K562 (cell line): ENCODE results near the gene LPA. TPM values are rescaled to one million over a fixed set of nuclear protein-coding genes. Genes with fewer than 3 reads are reported as not detected.
"Not testable (repeated sequence)": the region's sequence is repeated elsewhere in the genome, so short reads cannot be mapped to it uniquely, and the experiment has no call there.

ENCODE experiments used
- ATAC-seq: fragments of 200-7000 bp; cut with Tn5 transposase; 3 replicates; pipeline ENCODE4 v1.9.1; 2020; ENCODE audit warnings: moderate library complexity
- BruUV-seq: library from RNA; stranded (reverse); fragments of 400-500 nt; replicated peaks from 2 replicates; lab custom pipeline; 2021; lab: Mats Ljungman, UMichigan
- CTCF ChIA-PET: fragments of 300-600 bp; formaldehyde crosslinking; extraction: SDS; loops from one replicate; lab custom pipeline; 2021; ENCODE audit warnings: low intra/inter-chr PET ratio; lab: Yijun Ruan, JAX
- POLR2A ChIA-PET: fragments of 300-600, 350-650 bp; sonication (Branson Sonifier 250); formaldehyde crosslinking; extraction: SDS; loops from one replicate; lab custom pipeline; 2021; ENCODE audit warnings: antibody characterized with exemption, inconsistent platforms; lab: Yijun Ruan, JAX
- DNase-seq, 4 experiments: peaks; one replicate each; pipeline versions ENCODE4 v3.0.0 to v3.0.0-alpha.2; 2011 to 2018; ENCODE audit warnings: low spot score in 3 of 4, mixed read lengths in 3 of 4; ENCODE audit errors: extremely low read depth in 1 of 4
- FAIRE-seq: peaks from 2 replicates; lab custom pipeline; 2011; peaks lifted over from hg19 to GRCh38; lab: Jason Lieb, UNC
- H2AFZ ChIP-seq: 2 replicates; pipeline ENCODE4 v1.6.0; 2011; ENCODE audit warnings: low read depth, low read length, control low read depth, inconsistent platforms
- H3K27ac ChIP-seq: fragments of 200-600 bp; 3 replicates; pipeline ENCODE4 v1.8.0; 2011; ENCODE audit warnings: low read depth, mild to moderate bottlenecking, control low read depth, inconsistent platforms, low read length, moderate library complexity, mixed read lengths; ENCODE audit errors: extremely low read depth
- H3K27me3 ChIP-seq, 2 experiments: fragments of 300-600 bp in 1 of 2; 2 replicates in 1 of 2; 3 replicates in 1 of 2; pipeline versions ENCODE4 v1.6.0 to v1.8.0; 2011; ENCODE audit warnings: inconsistent platforms in 2 of 2, low read length in 2 of 2, mild to moderate bottlenecking in 1 of 2, mixed read lengths in 1 of 2, moderate library complexity in 1 of 2; ENCODE audit not compliant: control insufficient read depth in 2 of 2, insufficient read depth in 2 of 2
- H3K36me3 ChIP-seq: fragments of 300-600 bp; 3 replicates; pipeline ENCODE4 v1.8.0; 2011; ENCODE audit warnings: mild to moderate bottlenecking, low read length, inconsistent platforms; ENCODE audit not compliant: control insufficient read depth, insufficient read depth
- H3K4me1 ChIP-seq, 2 experiments: fragments of 200-600 bp in 1 of 2; replicated peaks in 1 of 2; 2 replicates in 1 of 2; 3 replicates in 1 of 2; pipeline versions ENCODE4 v1.5.1 to v1.8.0; 2011; ENCODE audit warnings: inconsistent platforms in 2 of 2, low read length in 2 of 2, mild to moderate bottlenecking in 1 of 2, mixed read lengths in 1 of 2, moderate library complexity in 1 of 2; ENCODE audit not compliant: control insufficient read depth in 2 of 2, insufficient read depth in 2 of 2
- H3K4me2 ChIP-seq: 2 replicates; pipeline ENCODE4 v1.6.1; 2011; ENCODE audit warnings: low read length, control low read depth, inconsistent platforms, mixed read lengths; ENCODE audit not compliant: insufficient read depth
- H3K4me3 ChIP-seq: fragments of 200-600 bp; sonication (generic), shearing (Covaris generic); 2 replicates; pipeline ENCODE4 v1.5.1; 2016; ENCODE audit warnings: control low read depth, inconsistent platforms
- H3K79me2 ChIP-seq: fragments of 200-600 bp; 3 replicates; pipeline ENCODE4 v1.8.0; 2011; ENCODE audit warnings: low read length, inconsistent platforms; ENCODE audit not compliant: control insufficient read depth, insufficient read depth
- H3K9ac ChIP-seq, 2 experiments: 2 replicates each; pipeline versions ENCODE4 v1.6.0 to v1.6.1; 2011; ENCODE audit warnings: low read depth in 2 of 2, low read length in 2 of 2, control low read depth in 1 of 2, inconsistent platforms in 1 of 2, mild to moderate bottlenecking in 1 of 2, mixed read lengths in 1 of 2; ENCODE audit not compliant: insufficient read depth in 1 of 2
- H3K9me1 ChIP-seq: one replicate; pipeline ENCODE4 v1.6.0; 2011; ENCODE audit warnings: inconsistent platforms, mild to moderate bottlenecking, low read length, moderate library complexity; ENCODE audit not compliant: control insufficient read depth, insufficient read depth
- H3K9me3 ChIP-seq: replicated peaks from 2 replicates; pipeline ENCODE4 v1.5.1; 2011; ENCODE audit warnings: low read depth, low read length, inconsistent platforms; ENCODE audit not compliant: control insufficient read depth, insufficient read depth
- H4K20me1 ChIP-seq: replicated peaks from 2 replicates; pipeline ENCODE4 v1.6.1; 2011; ENCODE audit warnings: low read length, inconsistent platforms, mixed read lengths; ENCODE audit not compliant: control insufficient read depth, insufficient read depth
- CREM ChIP-seq: IDR thresholded peaks from 2 replicates; pipeline ENCODE4 v1.6.1; 2014; ENCODE audit warnings: antibody characterized with exemption, low read depth
- ELF4 ChIP-seq: fragments of 450-650 bp; formaldehyde crosslinking; IDR thresholded peaks from 2 replicates; pipeline ENCODE4 v1.4.0; 2022; ENCODE audit warnings: missing genetic modification characterization
- ETV1 ChIP-seq: fragments of 450-650 bp; conservative IDR thresholded peaks from 2 replicates; pipeline ENCODE4 v1.6.1; 2016; ENCODE audit warnings: missing genetic modification characterization, control low read depth, low read depth, missing compliant biosample characterization
- EWSR1 ChIP-seq: fragments of 450-650 bp; IDR thresholded peaks from 2 replicates; pipeline ENCODE4 v1.6.1; 2018; ENCODE audit warnings: borderline replicate concordance, mild to moderate bottlenecking, low read depth, moderate library complexity; ENCODE audit not compliant: partially characterized antibody
- GTF2F1 ChIP-seq: IDR thresholded peaks from 2 replicates; pipeline ENCODE4 v1.6.1; 2011; ENCODE audit warnings: low read depth, low read length, improper control_type of control experiment
- KDM5B ChIP-seq: fragments of 200-600 bp; sonication (generic); IDR thresholded peaks from 2 replicates; pipeline ENCODE4 v1.6.1; 2012; ENCODE audit warnings: low read depth, mild to moderate bottlenecking, moderate library complexity, low read length, control low read depth, inconsistent platforms; ENCODE audit not compliant: insufficient replicate concordance
- NR3C1 ChIP-seq: sonication (generic); formaldehyde crosslinking; IDR thresholded peaks from 2 replicates; pipeline ENCODE4 v1.8.1; 2022; ENCODE audit warnings: missing genetic modification reagents
- POLR3A ChIP-seq: IDR thresholded peaks from 2 replicates; pipeline ENCODE4 v1.6.1; 2011; ENCODE audit warnings: borderline replicate concordance, mild to moderate bottlenecking, moderate library complexity; ENCODE audit not compliant: insufficient read length, insufficient read depth; ENCODE audit errors: extremely low read depth
- RAD51 ChIP-seq: fragments of 450-650 bp; IDR thresholded peaks from 2 replicates; pipeline ENCODE4 v1.7.1; 2016; ENCODE audit warnings: low read depth, mild to moderate bottlenecking, borderline replicate concordance
- SAFB ChIP-seq: fragments of 200-400 bp; formaldehyde crosslinking; IDR thresholded peaks from 2 replicates; pipeline ENCODE4 v1.6.1; 2017; ENCODE audit warnings: low read depth, low read length, borderline replicate concordance
- SREBF1 ChIP-seq: fragments of 150-350 bp; IDR thresholded peaks from 2 replicates; pipeline ENCODE4 v1.6.1; 2014; ENCODE audit warnings: antibody characterized with exemption, low read depth, low read length, borderline replicate concordance
- SREBF2 ChIP-seq: sonication (generic); formaldehyde crosslinking; IDR thresholded peaks from 2 replicates; pipeline ENCODE4 v1.4.0; 2020; ENCODE audit warnings: mild to moderate bottlenecking, missing genetic modification reagents
- TAF1 ChIP-seq: IDR thresholded peaks from 2 replicates; pipeline ENCODE4 v1.6.1; 2011; ENCODE audit warnings: mild to moderate bottlenecking, low read length, moderate library complexity; ENCODE audit not compliant: insufficient read depth, control insufficient read depth, severe bottlenecking; ENCODE audit errors: extremely low read depth
- YBX1 ChIP-seq: fragments of 450-650 bp; IDR thresholded peaks from 2 replicates; pipeline ENCODE4 v1.7.1; 2016; ENCODE audit warnings: mild to moderate bottlenecking
- ZNF140 ChIP-seq: fragments of 250-450 bp; sonication (Bioruptor Pico); IDR thresholded peaks from 2 replicates; pipeline ENCODE4 v1.8.0; 2021; ENCODE audit warnings: moderate library complexity, mild to moderate bottlenecking, inconsistent platforms
- ZNF165 ChIP-seq: fragments of 250-450 bp; sonication (Bioruptor Pico); IDR thresholded peaks from 2 replicates; pipeline ENCODE4 v1.4.0; 2020; ENCODE audit warnings: borderline replicate concordance
- ZNF324 ChIP-seq: fragments of 250-450 bp; sonication (Bioruptor Pico); IDR thresholded peaks from 2 replicates; pipeline ENCODE4 v1.4.0; 2020; ENCODE audit warnings: mild to moderate bottlenecking
- WGBS: fragments of 100-300 bp; shearing (Covaris generic); methylation state at CpG from one replicate; pipeline ENCODE4 v1.1.6; 2016; ENCODE audit warnings: low coverage, mixed read lengths; ENCODE audit not compliant: insufficient coverage; ENCODE audit errors: missing lambda C conversion rate; 5-methylcytosine and 5-hydroxymethylcytosine counted together
- in situ Hi-C: fragments of 300-500 bp; cut with MboI; formaldehyde crosslinking; loops from 4 replicates; pipeline ENCODE4 v1.15.0; 2018; ENCODE audit warnings: inconsistent platforms, mixed read lengths
- intact Hi-C: fragments of 100-400 bp; cut with micrococcal nuclease; formaldehyde crosslinking; loops from 2 replicates; pipeline ENCODE4 v1.14.2; 2022
- polyA plus RNA-seq, 8 experiments: library from polyadenylated mRNA; depleted of rRNA in 4 of 8; stranded (reverse) in 5 of 8; unstranded in 3 of 8; fragments of >200 nt; fragmentation: Nextera tagmentation in 2 of 8; fragmentation: Illumina TruSeq in 1 of 8; extraction: Ambion mirVana in 2 of 8; extraction: Trizol in 1 of 8; gene quantifications; 2 replicates each; pipeline versions ENCODE4 v1.2.1 to v1.2.3, GENCODE V29; 2011 to 2014; ENCODE audit warnings: inconsistent platforms in 1 of 8, missing spikeins in 1 of 8
- total RNA-seq, 7 experiments: library from RNA; depleted of rRNA in 6 of 7; stranded (reverse); fragments of >200 nt in 6 of 7; fragmentation: Illumina TruSeq in 2 of 7; extraction: Trizol in 2 of 7; gene quantifications; 2 replicates each; pipeline versions ENCODE4 v1.2.1 to v1.2.3, GENCODE V29; 2011 to 2021; ENCODE audit warnings: low replicate concordance in 1 of 7
- TF ChIP-seq, protein P1 (sequence below): fragments of 250-450 bp; sonication (Bioruptor Pico); IDR thresholded peaks from 2 replicates; pipeline ENCODE4 v1.8.0; 2021; ENCODE audit warnings: mild to moderate bottlenecking, moderate library complexity

LPA gene
- total and polyA plus RNA-seq, 9 of the 15 experiments (the other 6 are each of a cell fraction or from before 2014, with no cell fraction given) = 0.01 to 0.18 (median 0.07) TPM; not detected in 6

DNA sequence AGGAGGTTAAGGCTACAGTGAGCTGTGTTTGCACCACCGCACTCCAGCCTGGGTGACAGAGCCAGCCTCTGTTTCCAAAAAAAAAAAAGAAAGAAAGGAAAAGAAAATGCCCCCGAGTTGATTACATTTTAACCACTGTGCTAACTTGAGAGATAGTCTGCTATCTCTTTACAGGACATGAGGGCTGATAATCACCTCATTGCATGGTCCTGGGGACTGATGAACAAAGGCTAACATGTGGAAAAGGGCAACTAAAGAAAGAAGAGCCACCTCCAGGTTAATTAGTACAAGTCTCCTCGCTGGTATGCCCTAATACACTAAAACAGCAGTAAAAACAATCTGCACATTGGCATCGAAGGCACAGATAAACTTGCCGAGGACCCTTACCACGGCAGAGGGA lies 33.8 kb upstream of the LPA start:
- WGBS = 0% methylated on average over 5 of the region's 6 CpGs
- H3K27ac ChIP-seq = no peak overlapping the region
- H3K9ac ChIP-seq = no peak overlapping the region
- no peak overlapping the region for H3K4me2 ChIP-seq
- POLR2A ChIA-PET = no interaction called here
- CTCF ChIA-PET = no interaction called here
- H4K20me1 ChIP-seq = no peaks in the 10 kb centered on the region
- TF ChIP-seq ZNF165 (CRISPR knock-in tag) (no peak), KDM5B (no peak), POLR3A (no peak), SREBF2 (CRISPR knock-in tag) (no peak), ZNF324 (CRISPR knock-in tag) (no peak), GTF2F1 (no peak), CREM (no peak), YBX1 (no peak), SREBF1 (no peak), RAD51 (no peak), NR3C1 (CRISPR knock-in tag) (no peak), ETV1 (no peak), ZNF140 (no peak), ELF4 (CRISPR knock-in tag) (no peak), TAF1 (no peak), SAFB (no peak), EWSR1 (no peak)
- TF ChIP-seq, protein P1, sequence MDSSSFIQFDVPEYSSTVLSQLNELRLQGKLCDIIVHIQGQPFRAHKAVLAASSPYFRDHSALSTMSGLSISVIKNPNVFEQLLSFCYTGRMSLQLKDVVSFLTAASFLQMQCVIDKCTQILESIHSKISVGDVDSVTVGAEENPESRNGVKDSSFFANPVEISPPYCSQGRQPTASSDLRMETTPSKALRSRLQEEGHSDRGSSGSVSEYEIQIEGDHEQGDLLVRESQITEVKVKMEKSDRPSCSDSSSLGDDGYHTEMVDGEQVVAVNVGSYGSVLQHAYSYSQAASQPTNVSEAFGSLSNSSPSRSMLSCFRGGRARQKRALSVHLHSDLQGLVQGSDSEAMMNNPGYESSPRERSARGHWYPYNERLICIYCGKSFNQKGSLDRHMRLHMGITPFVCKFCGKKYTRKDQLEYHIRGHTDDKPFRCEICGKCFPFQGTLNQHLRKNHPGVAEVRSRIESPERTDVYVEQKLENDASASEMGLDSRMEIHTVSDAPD (CRISPR knock-in tag) = no peak
- ATAC-seq (no peak), FAIRE-seq (no peak), DNase-seq (no peak)
- no TSS peak for BruUV-seq
- peaks cover 0 to 4% of the 10 kb centered on the region in 2 experiments; a peak in 3 of 5 replicates for H3K27me3 ChIP-seq
- H3K9me3 ChIP-seq = no peaks in the 10 kb centered on the region
- no peaks in the 10 kb centered on the region for H3K9me1 ChIP-seq
- no peaks in the 10 kb centered on the region for H3K79me2 ChIP-seq
- no peak overlapping the region for H3K4me3 ChIP-seq
- in situ Hi-C loops = no loop called here
- intact Hi-C loops = no loop called here
- no peak overlapping the region for H2AFZ ChIP-seq
- no peaks in the 10 kb centered on the region for H3K4me1 ChIP-seq
- H3K36me3 ChIP-seq = no peaks in the 10 kb centered on the region

DNA sequence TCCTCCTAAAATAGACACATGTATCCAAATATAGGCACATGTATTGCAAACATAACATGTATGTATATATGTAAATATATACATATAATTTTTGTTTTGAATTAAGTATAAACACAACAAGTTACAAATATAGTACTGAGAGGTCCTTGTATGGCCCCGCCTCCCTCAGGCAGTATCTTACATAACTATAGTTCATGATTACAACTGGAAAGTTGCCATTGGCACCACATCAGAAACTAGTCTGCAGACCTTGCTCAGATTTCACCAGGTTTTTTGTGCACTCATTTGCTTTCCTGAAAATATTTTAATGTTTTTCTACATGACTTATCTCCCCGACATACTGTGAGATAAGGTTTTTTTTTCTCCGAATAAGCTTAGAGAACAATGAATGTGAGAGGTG lies 32.8 kb upstream of the LPA start:
- H3K9me1 ChIP-seq, H3K36me3 ChIP-seq, H3K4me2 ChIP-seq, H3K4me3 ChIP-seq, H3K79me2 ChIP-seq, DNase-seq, H3K27ac ChIP-seq, intact Hi-C loops, ATAC-seq, BruUV-seq, H3K27me3 ChIP-seq, H3K9ac ChIP-seq, H2AFZ ChIP-seq, in situ Hi-C loops, POLR2A ChIA-PET, H4K20me1 ChIP-seq, FAIRE-seq, H3K4me1 ChIP-seq, H3K9me3 ChIP-seq, CTCF ChIA-PET: not testable (repeated sequence)
- 3% methylated on average over 3 of the region's 3 CpGs for WGBS
